ENCODE results near the gene POMT1.

GRCh38 chr9:131475956-131476776 lies 26.6 kb upstream of the POMT1 start:
- TF ChIP-seq GATA2 (IDR thresholded peaks at IDR 0.05; ENCODE audit: low read depth, low read length) (no peak), GATA3 (IDR thresholded peaks at IDR 0.05; ENCODE audit: low read depth, low read length) (no peak)
